Subcutaneous adipose tissue (tissue), 4 donors: ENCODE measurements around the gene SCARB1. TPM values are rescaled to one million over a fixed set of nuclear protein-coding genes. Genes with fewer than 3 reads are reported as not detected.

ENCODE experiments used
- CTCF ChIP-seq: fragments of 450-650 bp; IDR thresholded peaks from one replicate; pipeline ENCODE4 v1.5.1; 2016; ENCODE audit warnings: low read depth, mild to moderate bottlenecking, control low read depth, antibody characterized with exemption, moderate library complexity
- total RNA-seq, 4 donors: library from RNA; depleted of rRNA; stranded (reverse); fragments of >200 nt; gene quantifications; one replicate each; pipeline ENCODE4 v1.1.0, GENCODE V29; 2016

The SCARB1 gene
- total RNA-seq, 4 donors from 2014 or later: 26.6 to 58.6 (median 38.2) TPM

- no peak for TF ChIP-seq CTCF
These were observed 82.6 kb downstream of the SCARB1 start for GRCh38 chr12:124780752-124781685.

- no peak for TF ChIP-seq CTCF
These were observed 83.3 kb downstream of the SCARB1 start for GRCh38 chr12:124780336-124780735.

- TF ChIP-seq CTCF: no peak
These were observed 84.2 kb downstream of the SCARB1 start for GRCh38 chr12:124779161-124780141.

- TF ChIP-seq CTCF: no peak
These were observed 85.3 kb downstream of the SCARB1 start for GRCh38 chr12:124778411-124778810.

- no peak for TF ChIP-seq CTCF
These were observed 86.0 kb downstream of the SCARB1 start for GRCh38 chr12:124777399-124778372.

- TF ChIP-seq CTCF: no peak
These were observed 87.5 kb downstream of the SCARB1 start for GRCh38 chr12:124776125-124776513.
